Measurements from ENCODE around the gene DNMT1. TPM values are rescaled to one million over a fixed set of nuclear protein-coding genes. Genes with fewer than 3 reads are reported as not detected.

DNMT1 gene
- total RNA-seq, 1 experiment from 2014 or later, result 227 TPM

DNA sequence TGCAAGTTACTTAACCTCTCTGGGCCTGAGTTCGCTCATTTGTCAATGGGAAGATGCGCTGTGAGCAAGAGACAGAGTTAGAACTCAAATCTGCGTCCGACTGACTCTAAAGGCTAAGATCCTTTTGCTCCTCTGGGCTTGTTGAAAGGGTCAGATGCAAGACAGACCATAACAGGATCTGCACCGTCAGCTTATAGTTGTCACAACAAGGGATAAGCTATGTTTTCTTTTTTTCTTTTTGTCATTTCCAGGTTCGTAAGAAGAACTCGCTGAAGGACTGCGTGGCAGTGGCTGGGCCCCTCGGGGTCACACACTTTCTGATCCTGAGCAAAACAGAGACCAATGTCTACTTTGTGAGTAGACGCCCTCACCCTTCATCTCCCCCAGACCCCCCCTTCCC is 87.5 kb downstream of the DNMT1 start:
- no peak overlapping the region for H3K14ac ChIP-seq (ENCODE audit: insufficient read depth, low read length)
- H3K79me1 ChIP-seq (ENCODE audit: insufficient read depth, low read depth, low read length, poor library complexity, severe bottlenecking), result no peaks in the 10 kb centered on the region
- no peak overlapping the region for H3K56ac ChIP-seq (ENCODE audit: insufficient read length, low read depth, low read length)
- H3K23ac ChIP-seq (ENCODE audit: insufficient read length, low read depth, low read length), result no peak overlapping the region
- H4K91ac ChIP-seq (ENCODE audit: insufficient read length, low read depth, low read length), result no peak overlapping the region
- peak overlapping the region; percentile 59 for H3K9ac ChIP-seq (ENCODE audit: extremely low read depth, insufficient read length, low read length)
- H3K9me3 ChIP-seq (ENCODE audit: control insufficient read depth, low read depth, low read length), result no peaks in the 10 kb centered on the region
- peaks cover 7% of the 10 kb centered on the region; the same call in 1 of the 2 replicates for H3K79me2 ChIP-seq (ENCODE audit: insufficient read depth, low read length)
- Mint-ChIP-seq H3K27ac (peak overlapping the region; percentile 37 to 96 (median 91); a peak in 3 of 7 replicates), H3K4me3 (peak overlapping the region; percentile 90 to 94), H3K36me3 (ENCODE audit: insufficient read depth in 1 of 3, low read depth in 3 of 3) (peaks cover 33 to 52% (median 49%) of the 10 kb centered on the region in 3 experiments), H3K27me3 (ENCODE audit: low read depth) (no peaks in the 10 kb centered on the region; the same call in 1 of the 2 replicates), H3K4me1 (peaks cover 4 to 16% of the 10 kb centered on the region in 2 experiments; a peak in 3 of 4 replicates), H3K9me3 (no peaks in the 10 kb centered on the region; a peak in 1 of 5 replicates)
- H3K4me2 ChIP-seq (ENCODE audit: insufficient read depth, insufficient read length, low read length), result peak overlapping the region; percentile 88
- no CpG with 5 or more reads among the region's 10 CpGs for WGBS (ENCODE audit: extremely low coverage, insufficient read length, low lambda C conversion rate)
- H3K18ac ChIP-seq (ENCODE audit: insufficient read length, low read depth, low read length), result no peak overlapping the region
- H4K5ac ChIP-seq (ENCODE audit: insufficient read length, low read depth, low read length), result no peak overlapping the region
- no peaks in the 10 kb centered on the region for H3K27me3 ChIP-seq (ENCODE audit: insufficient read depth, low read length)
- DNase-seq, result no peak
- H2AFZ ChIP-seq (ENCODE audit: low read length), result no peak overlapping the region
- H2BK15ac ChIP-seq (ENCODE audit: low read depth, low read length), result no peak overlapping the region
- H3K27ac ChIP-seq (ENCODE audit: insufficient read length, low read depth, low read length), result no peak overlapping the region
- H2AK5ac ChIP-seq (ENCODE audit: insufficient read length, low read length), result no peak overlapping the region
- no peaks in the 10 kb centered on the region for H4K20me1 ChIP-seq (ENCODE audit: control insufficient read depth, insufficient read depth, insufficient read length)
- H3T11ph ChIP-seq (ENCODE audit: low read length), result no peak overlapping the region
- H2BK20ac ChIP-seq (ENCODE audit: low read depth, low read length, poor library complexity, severe bottlenecking), result no peak overlapping the region
- no peak overlapping the region for H2BK12ac ChIP-seq (ENCODE audit: insufficient read length, low read depth, low read length)
- H4K8ac ChIP-seq (replicated peaks; ENCODE audit: insufficient read length, low read depth, low read length), result no peak overlapping the region
- no peak overlapping the region for H2BK120ac ChIP-seq (ENCODE audit: low read depth, low read length, poor library complexity, severe bottlenecking)
- H3K4me1 ChIP-seq (ENCODE audit: insufficient read depth, low read length), result no peaks in the 10 kb centered on the region; the same call in 1 of the 2 replicates
- H2BK5ac ChIP-seq (ENCODE audit: insufficient read length, low read length), result no peak overlapping the region
- H3K23me2 ChIP-seq (ENCODE audit: insufficient read length, low read depth, low read length, poor library complexity, severe bottlenecking), result peaks cover 7% of the 10 kb centered on the region
- TF ChIP-seq CTCF (conservative IDR thresholded peaks at IDR 0.05), result no peak
- no peak overlapping the region for H3K4ac ChIP-seq (ENCODE audit: low read depth, low read length)

Measured in H9 (cell line).